Measurements from ENCODE around the gene TICRR.
A peak's percentile ranks its signal among the peaks of the same experiment; 100 is the strongest.

Gene TICRR

GRCh38 chr15:89614164-89614563, 38.9 kb downstream of the TICRR start:
- Histone ChIP-seq H3K9me3 (peaks cover 0 to 13% (median 12%) of the 10 kb centered on the region in 3 donors), H3K27me3 (no peaks in the 10 kb centered on the region), H3K4me1 (no peaks in the 10 kb centered on the region), H3K4me3 (no peak overlapping the region), H3K36me3 (no peaks in the 10 kb centered on the region), H3K27ac (no peak overlapping the region)
- intact Hi-C loops (cut with DNase I; ENCODE audit: low total_unique reads), result no loop called here
- TF ChIP-seq CTCF (IDR thresholded peaks at IDR 0.05), result no peak
- DNase-seq, result no peak

GRCh38 chr15:89615135-89615534, 39.9 kb downstream of the TICRR start:
- H3K27me3 ChIP-seq, result no peaks in the 10 kb centered on the region
- intact Hi-C loops (cut with DNase I; ENCODE audit: low total_unique reads), result no loop called here
- H3K27ac ChIP-seq, result no peak overlapping the region
- H3K36me3 ChIP-seq, result no peaks in the 10 kb centered on the region
- no peak for TF ChIP-seq CTCF (IDR thresholded peaks at IDR 0.05)
- no peak overlapping the region for H3K4me3 ChIP-seq
- no peaks in the 10 kb centered on the region for H3K4me1 ChIP-seq
- H3K9me3 ChIP-seq, result peaks cover 0 to 13% (median 12%) of the 10 kb centered on the region in 3 donors
- no peak for DNase-seq

GRCh38 chr15:89616228-89616627, 41.0 kb downstream of the TICRR start:
- no peak for TF ChIP-seq CTCF (IDR thresholded peaks at IDR 0.05)

GRCh38 chr15:89621547-89621946, 46.3 kb downstream of the TICRR start:
- H3K36me3 ChIP-seq, result peaks cover 0 to 19% (median 5%) of the 10 kb centered on the region in 3 donors
- no peak for DNase-seq
- no peak overlapping the region for H3K27ac ChIP-seq

More at GRCh38 chr15:89616228-89616627, 41.0 kb downstream of the TICRR start:
- Histone ChIP-seq H3K4me3 (no peak overlapping the region), H3K27ac (no peak overlapping the region), H3K4me1 (no peaks in the 10 kb centered on the region), H3K27me3 (no peaks in the 10 kb centered on the region), H3K36me3 (no peaks in the 10 kb centered on the region), H3K9me3 (peaks cover 0 to 13% (median 10%) of the 10 kb centered on the region in 3 donors)
- DNase-seq, result no peak
- intact Hi-C loops (cut with DNase I; ENCODE audit: low total_unique reads), result no loop called here

GRCh38 chr15:89623165-89623564, 47.9 kb downstream of the TICRR start:
- Histone ChIP-seq H3K27ac (peak overlapping the region in 1 of 2 donors; percentile 28), H3K4me3 (no peak overlapping the region), H3K9me3 (no peaks in the 10 kb centered on the region), H3K4me1 (peaks cover 0 to 14% (median 0%) of the 10 kb centered on the region in 4 donors), H3K36me3 (peaks cover 0 to 35% (median 21%) of the 10 kb centered on the region in 3 donors), H3K27me3 (no peaks in the 10 kb centered on the region)
- intact Hi-C loops (cut with DNase I; ENCODE audit: low total_unique reads), result no loop called here
- no peak for TF ChIP-seq CTCF (IDR thresholded peaks at IDR 0.05)
- DNase-seq, result no peak

More at GRCh38 chr15:89621547-89621946, 46.3 kb downstream of the TICRR start:
- no peaks in the 10 kb centered on the region for H3K9me3 ChIP-seq
- H3K4me3 ChIP-seq, result no peak overlapping the region
- TF ChIP-seq CTCF (IDR thresholded peaks at IDR 0.05), result no peak
- H3K4me1 ChIP-seq, result peaks cover 0 to 14% (median 0%) of the 10 kb centered on the region in 4 donors
- no peaks in the 10 kb centered on the region for H3K27me3 ChIP-seq
- intact Hi-C loops (cut with DNase I; ENCODE audit: low total_unique reads), result no loop called here

- H3K4me1 ChIP-seq, result peaks cover 0 to 14% (median 0%) of the 10 kb centered on the region in 4 donors
- intact Hi-C loops (cut with DNase I; ENCODE audit: low total_unique reads), result no loop called here
- no peaks in the 10 kb centered on the region for H3K9me3 ChIP-seq
- H3K36me3 ChIP-seq, result peaks cover 15 to 60% (median 46%) of the 10 kb centered on the region in 3 donors
- H3K4me3 ChIP-seq, result no peak overlapping the region
- H3K27me3 ChIP-seq, result no peaks in the 10 kb centered on the region
- TF ChIP-seq CTCF (IDR thresholded peaks at IDR 0.05), result no peak
- no peak overlapping the region for H3K27ac ChIP-seq
- no peak for DNase-seq
Measured at GRCh38 chr15:89625716-89626115, 50.4 kb downstream of the TICRR start.
